WERI-Rb-1 (cell line): ENCODE results near the gene RAB1B.
A peak's percentile ranks its signal among the peaks of the same experiment; 100 is the strongest.

ENCODE experiments used
- DNase-seq: peaks from one replicate; pipeline ENCODE4 v3.0.0-alpha.2; 2020
- H3K27ac ChIP-seq: fragments of 250-450 bp; sonication (Bioruptor Pico); 2 replicates; pipeline ENCODE4 v1.5.1; 2020; ENCODE audit warnings: mild to moderate bottlenecking, moderate library complexity
- H3K27me3 ChIP-seq: fragments of 250-450 bp; sonication (Bioruptor Pico); 2 replicates; pipeline ENCODE4 v1.5.1; 2021; ENCODE audit warnings: mild to moderate bottlenecking, low read depth, moderate library complexity; ENCODE audit not compliant: insufficient read depth, severe bottlenecking
- H3K36me3 ChIP-seq: fragments of 250-450 bp; sonication (Bioruptor Pico); 2 replicates; pipeline ENCODE4 v1.5.1; 2020; ENCODE audit warnings: mild to moderate bottlenecking, moderate library complexity
- H3K4me3 ChIP-seq: 2 replicates; pipeline ENCODE4 v1.5.1; 2011; ENCODE audit warnings: low read depth, mild to moderate bottlenecking, control low read depth, low read length
- H3K9me3 ChIP-seq: fragments of 250-450 bp; sonication (Bioruptor Pico); 2 replicates; pipeline ENCODE4 v1.5.1; 2021; ENCODE audit warnings: mild to moderate bottlenecking, moderate library complexity; ENCODE audit not compliant: severe bottlenecking
- CTCF ChIP-seq: IDR thresholded peaks from 2 replicates; pipeline ENCODE4 v1.5.1; 2011; ENCODE audit warnings: low read depth, mild to moderate bottlenecking, control low read depth, inconsistent platforms, low read length

The RAB1B gene

DNA sequence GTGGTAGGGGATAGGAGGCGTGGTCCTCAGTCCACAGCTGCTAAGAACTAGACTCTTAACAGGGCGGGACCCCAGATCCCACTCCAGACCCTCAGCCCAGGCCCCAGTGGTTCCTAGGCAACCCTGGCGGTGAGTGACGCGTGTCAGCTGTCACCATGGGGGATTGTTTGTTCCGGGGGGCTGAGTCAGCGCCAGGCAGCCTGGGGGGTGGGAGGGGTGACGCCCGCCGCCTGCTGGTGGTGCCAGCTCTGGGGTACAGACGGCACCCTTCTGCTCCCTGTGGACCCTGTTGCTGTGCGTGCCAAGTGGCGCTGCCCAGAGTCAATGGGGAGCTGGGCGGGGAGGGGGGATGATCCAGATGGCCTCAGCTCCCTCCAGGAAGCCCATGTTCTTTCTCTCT, 12.0 kb downstream of the RAB1B start:
- Histone ChIP-seq H3K27ac (no peak overlapping the region), H3K36me3 (peaks cover 26% of the 10 kb centered on the region)
- DNase-seq, result no peak

DNA sequence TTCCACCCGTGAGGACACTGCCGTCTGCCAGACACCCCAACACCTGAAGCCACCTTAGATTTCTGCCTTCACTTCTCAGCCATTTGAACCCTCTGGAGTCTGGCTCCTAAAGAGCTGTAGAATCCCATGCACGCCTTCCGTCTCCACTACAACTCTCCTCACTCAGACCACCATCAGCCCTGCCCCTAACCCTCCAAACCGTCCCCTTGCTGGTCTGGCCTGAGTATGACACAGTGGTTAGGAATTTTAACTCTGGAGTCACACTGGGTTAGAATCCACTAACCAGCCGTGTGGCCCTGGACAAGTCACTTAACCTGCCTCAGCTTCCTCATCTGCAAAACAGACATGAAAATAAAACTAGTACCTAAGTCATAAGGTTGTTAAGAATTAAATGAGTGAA, 12.6 kb downstream of the RAB1B start:
- DNase-seq, result no peak
- H3K27me3 ChIP-seq, result no peaks in the 10 kb centered on the region
- no peak overlapping the region for H3K4me3 ChIP-seq

More for the DNA sequence above, 12.0 kb downstream of the RAB1B start:
- no peak for TF ChIP-seq CTCF
- no peaks in the 10 kb centered on the region for H3K27me3 ChIP-seq
- no peaks in the 10 kb centered on the region for H3K9me3 ChIP-seq
- H3K4me3 ChIP-seq, result no peak overlapping the region

DNA sequence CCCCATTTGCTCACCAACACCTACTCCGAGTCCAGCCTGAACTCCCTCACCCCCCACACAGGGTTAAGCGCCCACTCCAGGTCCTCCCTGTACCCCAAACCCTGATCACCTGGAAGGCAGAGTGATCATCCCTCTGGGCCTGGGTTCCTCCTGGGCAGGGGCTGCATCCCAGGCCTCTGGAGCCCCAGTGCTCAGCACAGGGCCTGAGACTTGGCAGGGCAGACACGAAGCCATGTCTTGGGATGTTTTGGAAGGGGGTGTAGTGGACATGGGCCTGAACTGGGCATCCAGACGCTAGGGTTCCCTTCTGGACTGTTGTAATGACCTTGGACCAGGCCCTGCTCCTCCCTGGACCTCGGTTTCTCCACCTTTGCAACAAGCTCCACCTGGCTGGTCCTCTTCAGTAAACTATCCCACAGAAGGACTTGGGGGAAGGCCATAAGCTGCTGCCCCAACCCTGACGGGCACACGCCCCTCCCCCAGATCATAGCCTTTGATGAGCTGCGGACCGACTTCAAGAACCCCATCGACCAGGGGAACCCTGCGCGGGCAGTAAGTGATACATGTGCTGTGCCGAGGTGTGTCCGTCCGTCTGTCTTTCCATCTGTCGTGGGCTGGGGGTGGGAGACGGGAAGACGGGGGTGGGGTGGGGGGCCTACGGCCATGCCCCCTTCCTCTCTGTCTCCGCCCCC, 13.5 kb downstream of the RAB1B start:
- TF ChIP-seq CTCF, result no peak
- Histone ChIP-seq H3K36me3 (peaks cover 26% of the 10 kb centered on the region), H3K27ac (no peak overlapping the region), H3K4me3 (no peak overlapping the region), H3K9me3 (no peaks in the 10 kb centered on the region), H3K27me3 (no peaks in the 10 kb centered on the region)
- DNase-seq, result no peak

More for the DNA sequence above, 12.6 kb downstream of the RAB1B start:
- TF ChIP-seq CTCF, result no peak
- Histone ChIP-seq H3K27ac (no peak overlapping the region), H3K9me3 (no peaks in the 10 kb centered on the region), H3K36me3 (peaks cover 22% of the 10 kb centered on the region)

DNA sequence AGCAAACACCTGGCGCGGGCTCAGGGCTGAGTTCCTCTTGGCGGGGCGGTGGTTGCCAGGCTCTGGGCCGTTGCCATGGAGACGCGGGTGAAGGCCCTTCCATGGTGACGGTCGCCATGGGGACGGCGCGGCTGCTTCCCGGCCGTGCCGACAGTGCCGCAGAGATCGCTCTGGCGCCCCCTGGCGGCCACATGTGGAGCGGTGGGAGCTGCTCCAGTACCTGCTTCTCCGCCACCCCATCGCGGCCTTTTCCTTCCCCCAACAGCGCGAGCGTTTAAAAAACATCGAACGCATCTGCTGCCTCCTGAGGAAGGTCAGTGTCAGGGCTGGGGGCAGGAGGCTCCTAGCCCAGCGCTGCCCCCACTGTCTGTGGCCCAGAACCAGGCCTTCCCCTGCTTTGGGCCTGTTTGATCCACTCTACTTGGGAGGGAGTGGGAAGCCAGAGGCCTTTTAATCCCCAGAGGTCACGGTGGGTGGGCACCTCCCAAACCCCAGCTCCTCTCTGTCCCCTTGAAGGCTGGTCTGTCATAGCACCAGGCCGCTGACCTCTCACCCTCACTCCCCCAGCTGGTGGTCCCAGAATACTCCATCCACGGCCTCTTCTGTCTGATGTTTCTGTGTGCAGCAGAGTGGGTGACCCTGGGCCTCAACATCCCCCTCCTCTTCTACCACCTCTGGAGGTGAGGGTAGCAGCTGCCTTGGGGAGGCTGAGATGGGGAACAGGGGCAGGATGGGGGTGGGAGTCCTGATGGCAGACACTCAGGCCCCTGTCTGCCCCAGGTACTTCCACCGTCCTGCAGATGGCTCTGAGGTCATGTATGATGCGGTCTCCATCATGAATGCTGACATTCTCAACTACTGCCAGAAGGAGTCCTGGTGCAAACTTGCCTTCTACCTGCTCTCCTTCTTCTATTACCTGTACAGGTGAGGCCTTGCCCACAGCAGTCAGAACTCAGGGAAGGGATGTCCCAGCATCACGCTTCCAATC, 14.3 kb downstream of the RAB1B start:
- Histone ChIP-seq H3K27ac (peak overlapping the region; percentile 48; the same call in 1 of the 2 replicates), H3K36me3 (peaks cover 29% of the 10 kb centered on the region), H3K4me3 (no peak overlapping the region), H3K9me3 (no peaks in the 10 kb centered on the region), H3K27me3 (no peaks in the 10 kb centered on the region)
- TF ChIP-seq CTCF, result peak; percentile 97
- peak; percentile 98 for DNase-seq

- no peak for DNase-seq
- H3K9me3 ChIP-seq, result no peaks in the 10 kb centered on the region
- H3K36me3 ChIP-seq, result peaks cover 29% of the 10 kb centered on the region
- no peak overlapping the region for H3K4me3 ChIP-seq
- no peaks in the 10 kb centered on the region for H3K27me3 ChIP-seq
- H3K27ac ChIP-seq, result no peak overlapping the region
- TF ChIP-seq CTCF, result 0 out of 2 replicates have a peak, but pooled peaks have one; percentile 15
Observed at GRCh38 chr11:66283461-66284105, 15.1 kb downstream of the RAB1B start.
